Measurements from ENCODE around the gene RASL10B.

DNA sequence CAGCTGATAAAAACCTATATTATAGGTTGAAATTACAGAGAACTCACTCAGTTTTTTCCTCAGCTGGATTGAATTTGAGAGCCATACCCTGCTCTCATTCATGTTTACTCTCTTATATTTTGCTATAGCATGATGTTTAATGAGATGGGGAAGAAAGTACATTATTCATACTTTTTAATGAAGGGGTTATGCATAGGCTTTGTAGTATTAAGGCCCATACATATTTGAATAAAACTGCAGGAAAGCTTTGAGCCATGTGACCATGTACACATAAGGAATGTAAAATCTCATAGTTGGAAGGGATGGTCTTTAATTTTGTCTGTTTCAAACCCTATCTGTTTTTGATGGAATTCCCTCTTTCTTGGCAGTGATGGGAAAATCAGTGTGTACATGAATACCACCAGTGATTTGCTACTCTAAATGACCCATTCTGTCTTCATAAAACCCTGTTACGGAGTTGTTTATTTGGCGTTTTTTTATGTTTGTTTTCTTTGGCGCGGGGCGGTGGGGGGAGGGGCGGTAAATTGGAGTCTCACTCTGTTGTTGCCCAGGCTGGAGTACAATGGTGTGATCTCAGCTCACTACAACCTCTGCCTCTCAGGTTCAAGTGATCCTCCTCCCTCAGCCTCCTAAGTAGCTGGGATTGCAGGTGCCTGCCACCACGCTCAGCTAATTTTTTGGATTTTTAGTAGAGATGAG is 38.8 kb upstream of the RASL10B start:
- TF ChIP-seq POLR2A (IDR thresholded peaks at IDR 0.05; ENCODE audit: low read depth) = no peak
- TF ChIP-seq, protein P1, sequence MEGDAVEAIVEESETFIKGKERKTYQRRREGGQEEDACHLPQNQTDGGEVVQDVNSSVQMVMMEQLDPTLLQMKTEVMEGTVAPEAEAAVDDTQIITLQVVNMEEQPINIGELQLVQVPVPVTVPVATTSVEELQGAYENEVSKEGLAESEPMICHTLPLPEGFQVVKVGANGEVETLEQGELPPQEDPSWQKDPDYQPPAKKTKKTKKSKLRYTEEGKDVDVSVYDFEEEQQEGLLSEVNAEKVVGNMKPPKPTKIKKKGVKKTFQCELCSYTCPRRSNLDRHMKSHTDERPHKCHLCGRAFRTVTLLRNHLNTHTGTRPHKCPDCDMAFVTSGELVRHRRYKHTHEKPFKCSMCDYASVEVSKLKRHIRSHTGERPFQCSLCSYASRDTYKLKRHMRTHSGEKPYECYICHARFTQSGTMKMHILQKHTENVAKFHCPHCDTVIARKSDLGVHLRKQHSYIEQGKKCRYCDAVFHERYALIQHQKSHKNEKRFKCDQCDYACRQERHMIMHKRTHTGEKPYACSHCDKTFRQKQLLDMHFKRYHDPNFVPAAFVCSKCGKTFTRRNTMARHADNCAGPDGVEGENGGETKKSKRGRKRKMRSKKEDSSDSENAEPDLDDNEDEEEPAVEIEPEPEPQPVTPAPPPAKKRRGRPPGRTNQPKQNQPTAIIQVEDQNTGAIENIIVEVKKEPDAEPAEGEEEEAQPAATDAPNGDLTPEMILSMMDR (IDR thresholded peaks at IDR 0.05) = no peak
- no peak for TF ChIP-seq EP300 (IDR thresholded peaks at IDR 0.05)
